ENCODE data around the gene ACTG1. TPM values are rescaled to one million over a fixed set of nuclear protein-coding genes. Genes with fewer than 3 reads are reported as not detected.

The ACTG1 gene
- total and polyA plus RNA-seq, 2 of the 13 experiments (the other 11 are each of a cell fraction or from before 2014, with no cell fraction given), result 973 to 1,138 TPM

GRCh38 chr17:81512562-81513371 lies at the start of gene ACTG1 (continued):
- TF ChIP-seq ZNF484 (CRISPR knock-in tag; IDR thresholded peaks at IDR 0.05; ENCODE audit: borderline replicate concordance, low read depth) (no peak), NCOA1 (CRISPR knock-in tag; IDR thresholded peaks at IDR 0.05) (no peak), ZNF10 (CRISPR knock-in tag; IDR thresholded peaks at IDR 0.05; ENCODE audit: borderline replicate concordance, low read depth) (no peak), PRMT3 (CRISPR knock-in tag; IDR thresholded peaks at IDR 0.05; ENCODE audit: borderline replicate concordance, low read depth) (no peak), ZNF737 (CRISPR knock-in tag; IDR thresholded peaks at IDR 0.05; ENCODE audit: borderline replicate concordance) (no peak), PBX3 (CRISPR knock-in tag; IDR thresholded peaks at IDR 0.05; ENCODE audit: borderline replicate concordance) (0 out of 2 replicates have a peak, but pooled peaks have one; percentile 9), ZNF33B (CRISPR knock-in tag; IDR thresholded peaks at IDR 0.05) (no peak), ZFP1 (CRISPR knock-in tag; IDR thresholded peaks at IDR 0.05) (no peak), E2F2 (CRISPR knock-in tag; IDR thresholded peaks at IDR 0.05; ENCODE audit: borderline replicate concordance) (peak; percentile 60; the same call in 1 of the 2 replicates), EEA1 (CRISPR knock-in tag; IDR thresholded peaks at IDR 0.05; ENCODE audit: borderline replicate concordance) (peak; percentile 94; the same call in 1 of the 2 replicates), GLI4 (CRISPR knock-in tag; IDR thresholded peaks at IDR 0.05; ENCODE audit: borderline replicate concordance) (no peak), ZNF136 (CRISPR knock-in tag; IDR thresholded peaks at IDR 0.05; ENCODE audit: low read depth) (no peak), ATRX (CRISPR knock-in tag; IDR thresholded peaks at IDR 0.05; ENCODE audit: borderline replicate concordance) (no peak), MXI1 (IDR thresholded peaks at IDR 0.05; ENCODE audit: borderline replicate concordance, low read depth, low read length) (peak; percentile 71; the same call in 2 of the 3 replicates), ZFYVE20 (CRISPR knock-in tag; IDR thresholded peaks at IDR 0.05; ENCODE audit: borderline replicate concordance, low read depth) (no peak)
- TF ChIP-seq, protein P1, sequence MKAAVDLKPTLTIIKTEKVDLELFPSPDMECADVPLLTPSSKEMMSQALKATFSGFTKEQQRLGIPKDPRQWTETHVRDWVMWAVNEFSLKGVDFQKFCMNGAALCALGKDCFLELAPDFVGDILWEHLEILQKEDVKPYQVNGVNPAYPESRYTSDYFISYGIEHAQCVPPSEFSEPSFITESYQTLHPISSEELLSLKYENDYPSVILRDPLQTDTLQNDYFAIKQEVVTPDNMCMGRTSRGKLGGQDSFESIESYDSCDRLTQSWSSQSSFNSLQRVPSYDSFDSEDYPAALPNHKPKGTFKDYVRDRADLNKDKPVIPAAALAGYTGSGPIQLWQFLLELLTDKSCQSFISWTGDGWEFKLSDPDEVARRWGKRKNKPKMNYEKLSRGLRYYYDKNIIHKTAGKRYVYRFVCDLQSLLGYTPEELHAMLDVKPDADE (CRISPR knock-in tag; IDR thresholded peaks at IDR 0.05), result no peak
- TF ChIP-seq, protein P2, sequence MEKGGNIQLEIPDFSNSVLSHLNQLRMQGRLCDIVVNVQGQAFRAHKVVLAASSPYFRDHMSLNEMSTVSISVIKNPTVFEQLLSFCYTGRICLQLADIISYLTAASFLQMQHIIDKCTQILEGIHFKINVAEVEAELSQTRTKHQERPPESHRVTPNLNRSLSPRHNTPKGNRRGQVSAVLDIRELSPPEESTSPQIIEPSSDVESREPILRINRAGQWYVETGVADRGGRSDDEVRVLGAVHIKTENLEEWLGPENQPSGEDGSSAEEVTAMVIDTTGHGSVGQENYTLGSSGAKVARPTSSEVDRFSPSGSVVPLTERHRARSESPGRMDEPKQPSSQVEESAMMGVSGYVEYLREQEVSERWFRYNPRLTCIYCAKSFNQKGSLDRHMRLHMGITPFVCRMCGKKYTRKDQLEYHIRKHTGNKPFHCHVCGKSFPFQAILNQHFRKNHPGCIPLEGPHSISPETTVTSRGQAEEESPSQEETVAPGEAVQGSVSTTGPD (CRISPR knock-in tag; IDR thresholded peaks at IDR 0.05), result no peak
- TF ChIP-seq, protein P3, sequence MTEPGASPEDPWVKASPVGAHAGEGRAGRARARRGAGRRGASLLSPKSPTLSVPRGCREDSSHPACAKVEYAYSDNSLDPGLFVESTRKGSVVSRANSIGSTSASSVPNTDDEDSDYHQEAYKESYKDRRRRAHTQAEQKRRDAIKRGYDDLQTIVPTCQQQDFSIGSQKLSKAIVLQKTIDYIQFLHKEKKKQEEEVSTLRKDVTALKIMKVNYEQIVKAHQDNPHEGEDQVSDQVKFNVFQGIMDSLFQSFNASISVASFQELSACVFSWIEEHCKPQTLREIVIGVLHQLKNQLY (CRISPR knock-in tag; IDR thresholded peaks at IDR 0.05), result no peak
- TF ChIP-seq, protein P4, sequence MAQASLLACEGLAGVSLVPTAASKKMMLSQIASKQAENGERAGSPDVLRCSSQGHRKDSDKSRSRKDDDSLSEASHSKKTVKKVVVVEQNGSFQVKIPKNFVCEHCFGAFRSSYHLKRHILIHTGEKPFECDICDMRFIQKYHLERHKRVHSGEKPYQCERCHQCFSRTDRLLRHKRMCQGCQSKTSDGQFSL (CRISPR knock-in tag; IDR thresholded peaks at IDR 0.05), result 0 out of 2 replicates have a peak, but pooled peaks have one; percentile 31
- TF ChIP-seq, protein P5, sequence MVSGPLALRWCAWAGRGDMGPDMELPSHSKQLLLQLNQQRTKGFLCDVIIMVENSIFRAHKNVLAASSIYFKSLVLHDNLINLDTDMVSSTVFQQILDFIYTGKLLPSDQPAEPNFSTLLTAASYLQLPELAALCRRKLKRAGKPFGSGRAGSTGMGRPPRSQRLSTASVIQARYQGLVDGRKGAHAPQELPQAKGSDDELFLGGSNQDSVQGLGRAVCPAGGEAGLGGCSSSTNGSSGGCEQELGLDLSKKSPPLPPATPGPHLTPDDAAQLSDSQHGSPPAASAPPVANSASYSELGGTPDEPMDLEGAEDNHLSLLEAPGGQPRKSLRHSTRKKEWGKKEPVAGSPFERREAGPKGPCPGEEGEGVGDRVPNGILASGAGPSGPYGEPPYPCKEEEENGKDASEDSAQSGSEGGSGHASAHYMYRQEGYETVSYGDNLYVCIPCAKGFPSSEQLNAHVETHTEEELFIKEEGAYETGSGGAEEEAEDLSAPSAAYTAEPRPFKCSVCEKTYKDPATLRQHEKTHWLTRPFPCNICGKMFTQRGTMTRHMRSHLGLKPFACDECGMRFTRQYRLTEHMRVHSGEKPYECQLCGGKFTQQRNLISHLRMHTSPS (CRISPR knock-in tag; IDR thresholded peaks at IDR 0.05; ENCODE audit: low read depth), result no peak
